Measurements from ENCODE around the gene TTC13. TPM values are rescaled to one million over a fixed set of nuclear protein-coding genes. Genes with fewer than 3 reads are reported as not detected.

The TTC13 gene
- total RNA-seq, 1 donor from 2014 or later, result 23.0 TPM

- no peak overlapping the region for H2AFZ ChIP-seq (replicated peaks)
- Mint-ChIP-seq H3K4me1 (peaks cover 55% of the 10 kb centered on the region), H3K4me3 (no peak overlapping the region), H3K27me3 (ENCODE audit: insufficient read depth, low read depth) (peaks cover 3% of the 10 kb centered on the region), H3K27ac (no peak overlapping the region), H3K36me3 (peaks cover 36% of the 10 kb centered on the region), H3K9me3 (peaks cover 4% of the 10 kb centered on the region)
- peaks cover 35% of the 10 kb centered on the region for H4K20me1 ChIP-seq (ENCODE audit: low read depth)
- H3K9ac ChIP-seq, result no peak overlapping the region
- no peaks in the 10 kb centered on the region for H3K27me3 ChIP-seq
- no peak overlapping the region for H3K4me3 ChIP-seq
- peaks cover 8% of the 10 kb centered on the region for H3F3A ChIP-seq (ENCODE audit: low read depth)
- no peaks in the 10 kb centered on the region for H3K9me3 ChIP-seq (ENCODE audit: low read depth)
- DNase-seq (ENCODE audit: low spot score), result no peak
- no peaks in the 10 kb centered on the region for H3K36me3 ChIP-seq
- no peak overlapping the region for H3K27ac ChIP-seq
- H3K4me1 ChIP-seq, result peaks cover 51% of the 10 kb centered on the region
- peaks cover 99% of the 10 kb centered on the region for H3K79me2 ChIP-seq (ENCODE audit: low read depth)
- TF ChIP-seq EZH2phosphoT487 (IDR thresholded peaks at IDR 0.05) (no peak), CTCF (IDR thresholded peaks at IDR 0.05) (no peak), EZH2 (IDR thresholded peaks at IDR 0.05) (no peak)
- no peak overlapping the region for H3K4me2 ChIP-seq
Observed at GRCh38 chr1:230861970-230862595, 116.6 kb downstream of the TTC13 start.

- peaks cover 55% of the 10 kb centered on the region for H3K4me1 Mint-ChIP-seq
- Histone ChIP-seq H3K79me2 (ENCODE audit: low read depth) (peaks cover 99% of the 10 kb centered on the region), H3K4me1 (peaks cover 45% of the 10 kb centered on the region), H3K9me3 (ENCODE audit: low read depth) (no peaks in the 10 kb centered on the region), H3K27me3 (no peaks in the 10 kb centered on the region), H3K9ac (no peak overlapping the region), H2AFZ (replicated peaks) (no peak overlapping the region), H3K4me3 (no peak overlapping the region), H3F3A (ENCODE audit: low read depth) (peaks cover 8% of the 10 kb centered on the region), H3K27ac (no peak overlapping the region), H3K4me2 (no peak overlapping the region), H4K20me1 (ENCODE audit: low read depth) (peaks cover 34% of the 10 kb centered on the region), H3K36me3 (no peaks in the 10 kb centered on the region)
- peaks cover 4% of the 10 kb centered on the region for H3K9me3 Mint-ChIP-seq
- TF ChIP-seq EZH2phosphoT487 (IDR thresholded peaks at IDR 0.05) (no peak), EZH2 (IDR thresholded peaks at IDR 0.05) (no peak)
- H3K36me3 Mint-ChIP-seq, result peaks cover 41% of the 10 kb centered on the region
- no peak overlapping the region for H3K4me3 Mint-ChIP-seq
- peaks cover 3% of the 10 kb centered on the region for H3K27me3 Mint-ChIP-seq (ENCODE audit: insufficient read depth, low read depth)
- no peak overlapping the region for H3K27ac Mint-ChIP-seq
- DNase-seq (ENCODE audit: low spot score), result peak; percentile 29
Observed at GRCh38 chr1:230861489-230861888, 117.2 kb downstream of the TTC13 start.

- Histone ChIP-seq H3F3A (ENCODE audit: low read depth) (peaks cover 8% of the 10 kb centered on the region), H4K20me1 (ENCODE audit: low read depth) (peaks cover 36% of the 10 kb centered on the region), H3K27me3 (no peaks in the 10 kb centered on the region), H3K4me3 (no peak overlapping the region), H2AFZ (replicated peaks) (no peak overlapping the region), H3K9ac (no peak overlapping the region), H3K79me2 (ENCODE audit: low read depth) (peaks cover 96% of the 10 kb centered on the region), H3K36me3 (no peaks in the 10 kb centered on the region), H3K4me1 (peaks cover 45% of the 10 kb centered on the region), H3K4me2 (no peak overlapping the region), H3K9me3 (ENCODE audit: low read depth) (no peaks in the 10 kb centered on the region), H3K27ac (no peak overlapping the region)
- H3K4me3 Mint-ChIP-seq, result no peak overlapping the region
- H3K9me3 Mint-ChIP-seq, result peaks cover 4% of the 10 kb centered on the region
- H3K4me1 Mint-ChIP-seq, result peaks cover 57% of the 10 kb centered on the region
- no peak overlapping the region for H3K27ac Mint-ChIP-seq
- no peak for DNase-seq (ENCODE audit: low spot score)
- TF ChIP-seq EZH2phosphoT487 (IDR thresholded peaks at IDR 0.05) (no peak), CTCF (IDR thresholded peaks at IDR 0.05) (no peak), EZH2 (IDR thresholded peaks at IDR 0.05) (no peak)
- peaks cover 41% of the 10 kb centered on the region for H3K36me3 Mint-ChIP-seq
- peaks cover 4% of the 10 kb centered on the region for H3K27me3 Mint-ChIP-seq (ENCODE audit: insufficient read depth, low read depth)
Observed at GRCh38 chr1:230860617-230861384, 117.9 kb downstream of the TTC13 start.
